Skeletal muscle satellite cell (primary cell): ENCODE results near the gene TMEM141. TPM values are rescaled to one million over a fixed set of nuclear protein-coding genes. Genes with fewer than 3 reads are reported as not detected.

Experiments used
- H3K27me3 ChIP-seq: 2 replicates; pipeline ENCODE4 v1.7.0; 2013; ENCODE audit warnings: low read length; ENCODE audit not compliant: control insufficient read depth, insufficient read depth
- H3K36me3 ChIP-seq: 2 replicates; pipeline ENCODE4 v1.7.0; 2013; ENCODE audit warnings: mild to moderate bottlenecking, control low read depth, low read length; ENCODE audit not compliant: insufficient read depth
- H3K4me1 ChIP-seq: 2 replicates; pipeline ENCODE4 v1.7.0; 2013; ENCODE audit warnings: low read length; ENCODE audit not compliant: control insufficient read depth, insufficient read depth
- H3K4me2 ChIP-seq: 2 replicates; pipeline ENCODE4 v1.7.0; 2013; ENCODE audit warnings: mild to moderate bottlenecking, low read length
- H3K4me3 ChIP-seq: 2 replicates; pipeline ENCODE4 v1.7.0; 2013; ENCODE audit warnings: low read length
- H3K9ac ChIP-seq: 2 replicates; pipeline ENCODE4 v1.7.0; 2013; ENCODE audit warnings: mild to moderate bottlenecking, low read depth, low read length, moderate library complexity
- H3K9me3 ChIP-seq: replicated peaks from 2 replicates; pipeline ENCODE4 v1.7.0; 2013; ENCODE audit warnings: mild to moderate bottlenecking, control low read depth, low read length
- total RNA-seq: library from RNA; depleted of rRNA; stranded (reverse); fragments of >200 nt; gene quantifications from 2 replicates; pipeline ENCODE4 v1.2.3, GENCODE V29; 2012; rRNA removed

TMEM141 gene
- total RNA-seq = 52.4 and 53.7 TPM in 2 replicates

GRCh38 chr9:136790640-136791515, at the start of gene TMEM141:
Gene TMEM141 (plus strand): TSS chr9:136791344. CDS start chr9:136791371, 27 bp downstream.
- Histone ChIP-seq H3K9me3 (no peaks in the 10 kb centered on the region), H3K4me1 (peaks cover 12% of the 10 kb centered on the region), H3K9ac (peak within 1 kb of the TSS; percentile 92), H3K4me3 (peak within 1 kb of the TSS; percentile 99), H3K36me3 (no peaks in the 10 kb centered on the region), H3K4me2 (peak within 1 kb of the TSS; percentile 100), H3K27me3 (peaks cover 8% of the 10 kb centered on the region)

DNA sequence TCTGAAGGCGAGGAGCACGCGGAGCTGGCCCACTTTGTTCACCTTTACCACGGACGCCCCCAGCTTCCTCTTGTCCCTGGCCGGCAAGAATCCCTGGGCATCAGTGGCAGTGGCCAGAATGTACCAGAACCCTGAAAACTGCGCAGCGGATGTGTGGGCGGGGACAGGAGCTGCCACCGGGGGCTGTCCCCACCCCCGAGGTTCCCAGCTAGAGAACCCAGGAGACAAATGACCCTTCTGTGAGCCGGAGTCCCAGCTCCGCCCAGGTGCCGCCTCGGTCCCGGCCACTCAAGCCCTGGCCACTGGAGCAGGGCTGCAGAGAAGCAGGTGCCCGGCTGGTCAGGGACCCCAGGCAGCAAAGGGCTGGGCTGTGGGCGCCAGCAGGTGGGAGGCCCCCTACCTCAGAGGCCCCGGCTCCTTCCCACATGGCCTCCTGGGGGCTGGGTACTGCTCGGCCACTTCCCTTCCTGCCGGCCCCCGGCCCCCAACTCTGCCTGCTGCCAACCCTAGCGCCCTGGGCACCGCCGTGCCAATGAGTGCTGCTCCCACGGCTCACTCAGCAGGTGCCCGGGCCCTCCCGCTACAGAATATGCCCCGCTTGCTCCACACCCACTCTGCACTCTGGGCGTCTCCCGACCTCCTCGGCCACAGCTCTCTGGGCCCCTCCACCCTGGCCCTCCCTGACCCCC, 49.1 kb upstream of the TMEM141 start:
- Histone ChIP-seq H3K4me1 (peaks cover 8% of the 10 kb centered on the region), H3K4me3 (no peak overlapping the region), H3K9ac (no peak overlapping the region), H3K36me3 (no peaks in the 10 kb centered on the region), H3K4me2 (no peak overlapping the region), H3K27me3 (peaks cover 57% of the 10 kb centered on the region), H3K9me3 (no peaks in the 10 kb centered on the region)

DNA sequence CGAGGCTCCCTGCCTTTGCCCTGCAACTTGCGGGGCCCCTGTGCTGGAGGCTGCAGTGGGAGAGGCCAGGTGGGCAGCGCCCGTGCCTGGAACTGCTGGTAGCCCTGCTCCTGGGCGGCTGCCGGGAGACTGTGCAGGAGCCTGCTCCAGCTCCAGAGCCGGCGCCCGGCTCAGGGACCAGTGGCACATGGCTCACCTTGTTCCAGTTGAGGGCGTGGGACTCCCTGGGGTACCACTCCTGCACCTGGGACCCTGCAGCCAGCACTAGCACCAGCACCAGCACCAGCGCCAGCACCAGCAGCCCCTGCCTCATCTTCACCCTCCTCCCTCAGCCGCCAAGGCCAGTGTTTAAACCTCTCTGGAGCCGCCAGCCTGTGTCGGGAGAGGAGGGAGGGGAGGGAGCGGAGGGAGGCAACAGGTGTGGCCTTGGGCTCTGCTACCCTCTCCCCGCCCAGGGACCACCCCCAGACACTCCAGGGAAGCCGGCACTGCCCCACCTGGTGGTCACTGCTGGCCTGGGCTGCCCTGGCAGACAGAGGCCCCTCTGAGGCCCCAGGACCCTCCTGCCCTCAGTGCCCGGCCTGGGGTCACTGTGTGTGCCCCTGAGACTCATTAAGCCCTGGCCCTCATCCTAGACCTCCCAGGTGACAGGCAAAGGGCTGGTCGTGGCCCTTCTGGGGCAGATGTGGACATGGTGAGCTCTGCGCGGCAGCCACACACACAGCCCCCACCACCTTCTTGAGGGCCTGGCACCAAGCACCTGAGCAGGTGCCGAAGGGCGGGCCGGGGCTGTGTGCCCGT, 48.4 kb upstream of the TMEM141 start, which contains the start of gene LCN10:
Gene LCN10, minus strand, starts transcription at position 350 of the 801 bp plus-strand sequence. Its CDS starts 37 bp downstream, at position 313.
- peaks cover 57% of the 10 kb centered on the region for H3K27me3 ChIP-seq
- H3K36me3 ChIP-seq = no peaks in the 10 kb centered on the region
- H3K4me3 ChIP-seq = no peak within 1 kb of the TSS
- no peak within 1 kb of the TSS for H3K9ac ChIP-seq
- peaks cover 8% of the 10 kb centered on the region for H3K4me1 ChIP-seq
- no peak within 1 kb of the TSS for H3K4me2 ChIP-seq
- H3K9me3 ChIP-seq = no peaks in the 10 kb centered on the region

DNA sequence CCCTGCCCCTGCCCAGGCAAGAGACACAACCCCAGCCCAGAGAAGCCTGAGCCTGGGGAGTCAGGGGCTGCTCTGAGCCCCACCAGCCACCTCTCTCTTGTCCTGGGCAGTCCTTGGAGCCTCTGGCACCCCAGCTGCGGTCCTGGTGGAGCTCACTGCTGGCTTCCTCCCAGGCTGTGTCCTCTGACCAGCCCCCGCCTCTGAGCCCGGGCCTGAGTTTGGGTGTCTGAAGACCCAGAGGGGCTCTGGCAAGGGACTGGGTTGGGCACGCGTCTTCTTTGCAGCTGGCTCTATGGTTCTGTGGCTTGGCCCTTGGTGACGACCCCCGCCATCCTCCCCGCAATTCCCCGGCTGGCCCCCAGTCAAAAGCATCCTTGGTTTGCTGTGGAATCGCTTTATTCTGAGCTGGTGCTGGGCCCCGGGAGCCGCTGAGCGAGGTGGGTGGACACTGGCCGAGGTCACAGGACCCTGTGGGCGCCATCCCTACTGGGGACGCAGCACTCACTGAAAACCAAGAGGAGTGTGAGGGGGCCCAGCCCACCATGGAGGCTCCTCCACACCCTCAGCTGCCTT, 47.4 kb upstream of the TMEM141 start:
- H3K4me1 ChIP-seq = peaks cover 8% of the 10 kb centered on the region
- no peaks in the 10 kb centered on the region for H3K9me3 ChIP-seq
- H3K4me2 ChIP-seq = no peak overlapping the region
- H3K27me3 ChIP-seq = peaks cover 59% of the 10 kb centered on the region
- no peaks in the 10 kb centered on the region for H3K36me3 ChIP-seq
- no peak overlapping the region for H3K9ac ChIP-seq
- H3K4me3 ChIP-seq = no peak overlapping the region

- peaks cover 49% of the 10 kb centered on the region for H3K27me3 ChIP-seq
- H3K4me1 ChIP-seq = peaks cover 8% of the 10 kb centered on the region
- H3K4me3 ChIP-seq = no peak overlapping the region
- H3K9me3 ChIP-seq = no peaks in the 10 kb centered on the region
- no peak overlapping the region for H3K4me2 ChIP-seq
- H3K36me3 ChIP-seq = no peaks in the 10 kb centered on the region
- H3K9ac ChIP-seq = no peak overlapping the region
Observed at GRCh38 chr9:136744773-136745172, 46.4 kb upstream of the TMEM141 start.

- no peak overlapping the region for H3K9ac ChIP-seq
- peaks cover 8% of the 10 kb centered on the region for H3K4me1 ChIP-seq
- H3K4me3 ChIP-seq = no peak overlapping the region
- peaks cover 41% of the 10 kb centered on the region for H3K27me3 ChIP-seq
- no peak overlapping the region for H3K4me2 ChIP-seq
- no peaks in the 10 kb centered on the region for H3K36me3 ChIP-seq
- no peaks in the 10 kb centered on the region for H3K9me3 ChIP-seq
Observed at GRCh38 chr9:136745389-136746154, 45.6 kb upstream of the TMEM141 start.

GRCh38 chr9:136746155-136746490, 45.0 kb upstream of the TMEM141 start:
- Histone ChIP-seq H3K27me3 (peaks cover 35% of the 10 kb centered on the region), H3K4me3 (no peak overlapping the region), H3K4me1 (peaks cover 6% of the 10 kb centered on the region), H3K9ac (no peak overlapping the region), H3K9me3 (no peaks in the 10 kb centered on the region), H3K4me2 (no peak overlapping the region), H3K36me3 (no peaks in the 10 kb centered on the region)

GRCh38 chr9:136746621-136747020, 44.5 kb upstream of the TMEM141 start:
- H3K27me3 ChIP-seq = peaks cover 34% of the 10 kb centered on the region
- H3K4me1 ChIP-seq = peaks cover 1% of the 10 kb centered on the region
- H3K4me2 ChIP-seq = no peak overlapping the region
- H3K36me3 ChIP-seq = no peaks in the 10 kb centered on the region
- H3K4me3 ChIP-seq = no peak overlapping the region
- H3K9ac ChIP-seq = no peak overlapping the region
- H3K9me3 ChIP-seq = no peaks in the 10 kb centered on the region

GRCh38 chr9:136747161-136748060, 43.7 kb upstream of the TMEM141 start:
- Histone ChIP-seq H3K4me1 (no peaks in the 10 kb centered on the region), H3K36me3 (no peaks in the 10 kb centered on the region), H3K27me3 (peaks cover 32% of the 10 kb centered on the region), H3K9ac (no peak overlapping the region), H3K4me3 (no peak overlapping the region), H3K4me2 (no peak overlapping the region), H3K9me3 (no peaks in the 10 kb centered on the region)

DNA sequence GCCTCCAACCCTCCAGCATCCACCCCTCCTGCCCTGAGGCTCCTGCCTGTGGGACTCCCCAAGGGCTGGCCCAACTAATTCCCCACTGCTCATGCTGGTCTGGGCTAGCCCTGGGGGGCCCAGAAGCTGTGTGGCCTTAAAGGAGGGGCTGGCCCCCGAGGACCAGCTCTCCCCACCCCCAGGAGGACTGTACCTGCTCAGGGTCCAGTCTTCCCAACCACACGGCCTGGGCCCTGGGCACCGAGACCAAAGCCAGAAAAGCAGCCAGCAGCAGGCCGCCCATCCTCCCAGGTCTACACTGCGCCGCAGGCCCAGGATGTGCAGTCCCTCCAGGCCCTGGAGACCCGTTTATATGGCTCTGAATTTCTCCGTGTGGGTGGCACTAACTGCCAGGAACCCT, 42.9 kb upstream of the TMEM141 start, which contains the start of gene LCN6:
Gene LCN6, minus strand, starts transcription at position 325 of the 400 bp plus-strand sequence. Its CDS starts 42 bp downstream, at position 283.
- H3K9me3 ChIP-seq = no peaks in the 10 kb centered on the region
- H3K36me3 ChIP-seq = no peaks in the 10 kb centered on the region
- no peaks in the 10 kb centered on the region for H3K4me1 ChIP-seq
- no peak within 1 kb of the TSS for H3K9ac ChIP-seq
- H3K27me3 ChIP-seq = peaks cover 27% of the 10 kb centered on the region
- no peak within 1 kb of the TSS for H3K4me2 ChIP-seq
- no peak within 1 kb of the TSS for H3K4me3 ChIP-seq
